DND-41 (cell line): ENCODE measurements around the gene ITGB1BP2.

Source experiments
- ATAC-seq: fragments of 200-7000 bp; cut with Tn5 transposase; 3 replicates; pipeline ENCODE4 v1.9.1; 2021; ENCODE audit warnings: low read depth; ENCODE audit not compliant: insufficient read depth
- DNase-seq: peaks from one replicate; pipeline ENCODE4 v3.0.0-alpha.2; 2020
- H2AFZ ChIP-seq: 2 replicates; pipeline ENCODE4 v1.6.0; 2012; ENCODE audit warnings: low read depth, low read length
- H3K27ac ChIP-seq: 2 replicates; pipeline ENCODE4 v1.5.1; 2012; ENCODE audit warnings: low read length, inconsistent platforms
- H3K27me3 ChIP-seq: fragments of 200-600 bp; sonication (generic); 2 replicates; pipeline ENCODE4 v1.6.0; 2012; ENCODE audit warnings: low read length, mild to moderate bottlenecking, inconsistent platforms; ENCODE audit not compliant: insufficient read depth, poor library complexity
- H3K36me3 ChIP-seq: 2 replicates; pipeline ENCODE4 v1.5.1; 2012; ENCODE audit warnings: low read length, inconsistent platforms; ENCODE audit not compliant: insufficient read depth
- H3K4me1 ChIP-seq: 2 replicates; pipeline ENCODE4 v1.5.1; 2012; ENCODE audit warnings: mild to moderate bottlenecking, low read length; ENCODE audit not compliant: insufficient read depth
- H3K4me2 ChIP-seq: 2 replicates; pipeline ENCODE4 v1.6.0; 2012; ENCODE audit warnings: mild to moderate bottlenecking, moderate library complexity, low read length, inconsistent platforms; ENCODE audit not compliant: insufficient read depth
- H3K4me3 ChIP-seq, 2 experiments: fragments of 200-600 bp in 1 of 2; shearing (Covaris generic) in 1 of 2; 2 replicates each; pipeline ENCODE4 v1.5.1; 2012 to 2016; ENCODE audit warnings: inconsistent platforms in 2 of 2, low read length in 2 of 2, mild to moderate bottlenecking in 2 of 2, low read depth in 1 of 2, moderate library complexity in 1 of 2
- H3K79me2 ChIP-seq: 2 replicates; pipeline ENCODE4 v1.6.0; 2012; ENCODE audit warnings: low read length, inconsistent platforms; ENCODE audit not compliant: insufficient read depth
- H3K9ac ChIP-seq: 2 replicates; pipeline ENCODE4 v1.6.0; 2012; ENCODE audit warnings: low read depth, mild to moderate bottlenecking, inconsistent platforms, low read length, moderate library complexity
- H3K9me3 ChIP-seq: 2 replicates; pipeline ENCODE4 v1.5.1; 2012; ENCODE audit warnings: low read length, moderate library complexity, mild to moderate bottlenecking, inconsistent platforms; ENCODE audit not compliant: insufficient read depth, severe bottlenecking
- H4K20me1 ChIP-seq: 2 replicates; pipeline ENCODE4 v1.6.0; 2012; ENCODE audit warnings: low read length; ENCODE audit not compliant: insufficient read depth
- EZH2 ChIP-seq: IDR thresholded peaks from 3 replicates; pipeline ENCODE4 v1.6.1; 2012; ENCODE audit warnings: borderline replicate concordance, low read depth, mild to moderate bottlenecking, moderate library complexity, low read length, inconsistent platforms; ENCODE audit not compliant: severe bottlenecking
- TF ChIP-seq, protein P1 (sequence below): IDR thresholded peaks from 2 replicates; pipeline ENCODE4 v1.5.1; 2012; ENCODE audit warnings: borderline replicate concordance, low read length, moderate library complexity, mild to moderate bottlenecking; ENCODE audit not compliant: poor library complexity, severe bottlenecking; ENCODE audit errors: extremely low read depth

ITGB1BP2 gene

GRCh38 chrX:71283403-71284143 is 18.0 kb upstream of the ITGB1BP2 start, which contains the start of gene NONO:
Gene NONO, plus strand, starts transcription at chrX:71283635. Its CDS starts 7,003 bp downstream, at chrX:71290638.
- DNase-seq (peak; percentile 93), ATAC-seq (peak; percentile 86)
- Histone ChIP-seq H3K9me3 (no peaks in the 10 kb centered on the region), H4K20me1 (peaks cover 40% of the 10 kb centered on the region), H3K4me3 (peak within 1 kb of the TSS; percentile 89 to 97), H2AFZ (peak within 1 kb of the TSS; percentile 85), H3K9ac (peak within 1 kb of the TSS; percentile 90), H3K79me2 (peaks cover 52% of the 10 kb centered on the region), H3K36me3 (peaks cover 35% of the 10 kb centered on the region), H3K4me1 (peaks cover 47% of the 10 kb centered on the region), H3K4me2 (peak within 1 kb of the TSS; percentile 69), H3K27me3 (no peaks in the 10 kb centered on the region), H3K27ac (peak within 1 kb of the TSS; percentile 100)
- TF ChIP-seq, protein P1, sequence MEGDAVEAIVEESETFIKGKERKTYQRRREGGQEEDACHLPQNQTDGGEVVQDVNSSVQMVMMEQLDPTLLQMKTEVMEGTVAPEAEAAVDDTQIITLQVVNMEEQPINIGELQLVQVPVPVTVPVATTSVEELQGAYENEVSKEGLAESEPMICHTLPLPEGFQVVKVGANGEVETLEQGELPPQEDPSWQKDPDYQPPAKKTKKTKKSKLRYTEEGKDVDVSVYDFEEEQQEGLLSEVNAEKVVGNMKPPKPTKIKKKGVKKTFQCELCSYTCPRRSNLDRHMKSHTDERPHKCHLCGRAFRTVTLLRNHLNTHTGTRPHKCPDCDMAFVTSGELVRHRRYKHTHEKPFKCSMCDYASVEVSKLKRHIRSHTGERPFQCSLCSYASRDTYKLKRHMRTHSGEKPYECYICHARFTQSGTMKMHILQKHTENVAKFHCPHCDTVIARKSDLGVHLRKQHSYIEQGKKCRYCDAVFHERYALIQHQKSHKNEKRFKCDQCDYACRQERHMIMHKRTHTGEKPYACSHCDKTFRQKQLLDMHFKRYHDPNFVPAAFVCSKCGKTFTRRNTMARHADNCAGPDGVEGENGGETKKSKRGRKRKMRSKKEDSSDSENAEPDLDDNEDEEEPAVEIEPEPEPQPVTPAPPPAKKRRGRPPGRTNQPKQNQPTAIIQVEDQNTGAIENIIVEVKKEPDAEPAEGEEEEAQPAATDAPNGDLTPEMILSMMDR, result peak; percentile 44
- TF ChIP-seq EZH2, result no peak

- peaks cover 75% of the 10 kb centered on the region for H3K79me2 ChIP-seq
- peak overlapping the region; percentile 69 for H3K4me2 ChIP-seq
- H3K9me3 ChIP-seq, result no peaks in the 10 kb centered on the region
- H3K4me3 ChIP-seq, result peak overlapping the region; percentile 89 to 97; a peak in 3 of 4 replicates
- peaks cover 54% of the 10 kb centered on the region for H3K36me3 ChIP-seq
- no peak for ATAC-seq
- peaks cover 52% of the 10 kb centered on the region for H4K20me1 ChIP-seq
- no peak overlapping the region for H2AFZ ChIP-seq
- no peaks in the 10 kb centered on the region for H3K27me3 ChIP-seq
- peak overlapping the region; percentile 90 for H3K9ac ChIP-seq
- H3K27ac ChIP-seq, result no peak overlapping the region
- TF ChIP-seq, protein P1, result no peak
- TF ChIP-seq EZH2, result no peak
- peaks cover 52% of the 10 kb centered on the region for H3K4me1 ChIP-seq
- DNase-seq, result no peak
These were observed 15.6 kb upstream of the ITGB1BP2 start for GRCh38 chrX:71285929-71286328.

DNA sequence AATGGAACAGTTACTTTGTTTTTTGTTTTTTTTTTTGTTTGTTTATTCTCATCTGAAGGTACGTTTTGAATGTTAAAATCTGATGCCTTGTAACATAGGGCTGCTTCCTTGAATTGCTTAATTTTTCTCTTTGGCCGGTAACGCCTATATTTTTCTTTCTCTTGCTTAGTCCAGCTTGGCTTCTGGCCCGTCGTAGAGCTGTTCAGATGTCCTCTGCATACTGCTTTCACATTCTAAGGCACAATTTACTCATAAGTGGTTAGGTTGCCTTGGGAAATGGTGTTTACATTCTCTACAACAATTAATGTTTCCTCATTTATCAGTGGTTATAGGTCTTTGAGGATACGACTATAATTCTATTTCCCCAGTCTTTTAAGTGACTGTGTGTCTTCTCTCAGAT is 10.2 kb upstream of the ITGB1BP2 start:
- H4K20me1 ChIP-seq, result peaks cover 50% of the 10 kb centered on the region
- TF ChIP-seq EZH2, result no peak
- TF ChIP-seq, protein P1, result no peak
- H3K9ac ChIP-seq, result no peak overlapping the region
- no peak for DNase-seq
- no peak for ATAC-seq
- H3K4me1 ChIP-seq, result peaks cover 25% of the 10 kb centered on the region
- peaks cover 77% of the 10 kb centered on the region for H3K79me2 ChIP-seq
- H3K27me3 ChIP-seq, result no peaks in the 10 kb centered on the region
- H2AFZ ChIP-seq, result no peak overlapping the region
- peaks cover 86% of the 10 kb centered on the region for H3K36me3 ChIP-seq
- peak overlapping the region; percentile 17; the same call in 1 of the 2 replicates for H3K4me2 ChIP-seq
- no peak overlapping the region for H3K4me3 ChIP-seq
- no peak overlapping the region for H3K27ac ChIP-seq
- H3K9me3 ChIP-seq, result no peaks in the 10 kb centered on the region
